GM08714 (cell line): ENCODE measurements around the gene BEND3.
"Not testable (repeated sequence)": the region's sequence is repeated elsewhere in the genome, so short reads cannot be mapped to it uniquely, and the experiment has no call there.

ENCODE experiments used
- H3K4me3 ChIP-seq: fragments of 200-500 bp; sonication (Bioruptor generic); 2 replicates; pipeline ENCODE4 v1.5.1; 2014; ENCODE audit warnings: mild to moderate bottlenecking, low read length, inconsistent platforms
- ZNF274 ChIP-seq: IDR thresholded peaks from 2 replicates; pipeline ENCODE4 v1.6.1; 2012; ENCODE audit warnings: mild to moderate bottlenecking, low read depth, low read length

The BEND3 gene

DNA sequence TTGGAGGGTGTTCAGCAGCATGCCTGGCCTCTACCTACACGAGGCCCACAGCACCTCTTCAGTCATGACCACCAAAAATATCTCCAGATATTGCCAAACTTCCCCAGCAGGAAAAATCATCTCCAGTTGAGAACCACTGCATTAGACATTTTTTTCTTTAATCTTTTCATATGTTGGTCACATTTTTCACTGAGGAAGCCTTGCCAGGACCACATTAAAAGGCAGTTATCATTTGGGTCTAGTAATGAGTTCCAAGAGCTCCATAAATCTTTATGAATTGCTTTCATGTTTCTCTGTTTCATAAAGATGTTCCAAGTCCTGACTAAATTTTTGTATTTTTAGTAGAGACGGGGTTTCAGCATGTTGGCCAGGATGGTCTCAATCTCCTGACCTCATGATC lies 58.5 kb downstream of the BEND3 start:
- H3K4me3 ChIP-seq, result no peak overlapping the region
- no peak for TF ChIP-seq ZNF274

DNA sequence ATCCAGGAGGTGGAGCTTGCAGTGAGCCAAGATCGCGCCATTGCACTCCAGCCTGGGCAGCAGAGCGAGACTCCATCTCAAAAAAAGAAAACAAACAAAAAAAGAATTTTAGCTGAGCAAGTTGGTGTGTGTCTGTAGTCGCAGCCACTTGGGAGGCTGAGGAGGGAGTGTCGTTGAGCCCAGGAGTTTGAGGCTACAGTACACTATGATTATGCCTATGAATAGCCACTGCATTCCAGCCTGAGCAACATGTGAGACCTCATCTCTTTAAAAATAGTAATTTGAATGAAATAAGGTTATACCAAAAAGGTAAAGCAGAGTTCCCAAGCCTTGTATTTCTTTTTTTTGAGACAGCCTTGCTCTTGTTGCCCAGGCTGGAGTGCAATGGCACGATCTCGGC lies 67.5 kb downstream of the BEND3 start:
- TF ChIP-seq ZNF274, result no peak
- H3K4me3 ChIP-seq, result no peak overlapping the region

DNA sequence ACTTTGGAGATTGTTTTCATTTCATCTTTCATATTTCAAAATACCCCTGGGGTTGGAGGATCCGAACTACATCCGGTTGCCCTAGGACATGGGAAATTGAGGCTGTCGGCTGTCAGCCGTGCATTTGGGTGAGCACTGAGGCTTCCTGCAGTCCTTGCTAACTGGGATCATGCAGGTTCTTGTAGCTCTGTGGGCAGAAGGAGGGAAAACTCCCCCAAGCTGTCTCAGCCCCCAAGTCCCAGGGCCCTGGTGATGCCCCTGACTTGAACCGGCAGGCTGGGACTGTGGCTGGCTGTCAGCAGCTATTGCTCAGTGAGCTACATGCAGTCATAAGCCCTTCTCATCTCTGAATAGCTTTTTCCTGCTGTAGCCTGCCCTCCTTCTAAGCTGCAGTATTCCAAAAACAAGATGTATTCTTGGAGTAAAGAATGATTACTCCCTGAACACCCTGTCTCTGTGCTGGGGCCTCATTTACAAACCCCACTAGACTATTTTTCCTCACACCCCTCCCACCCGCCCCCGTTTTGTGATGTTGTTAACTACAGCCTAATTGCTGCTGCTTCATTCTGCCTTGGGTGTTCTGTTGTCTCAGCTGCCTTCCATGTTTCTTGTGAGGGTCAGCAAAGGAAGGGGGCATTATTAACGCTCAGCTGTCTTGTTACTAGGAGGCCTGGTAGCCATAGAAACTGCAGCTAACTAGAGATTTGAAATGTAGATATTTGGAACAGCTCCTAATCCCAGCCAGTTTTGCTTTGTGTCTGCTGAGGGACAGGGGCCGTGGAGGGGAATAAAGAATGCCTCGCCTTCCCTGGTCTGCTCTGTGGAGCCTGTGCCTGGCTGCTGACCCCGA lies 69.3 kb downstream of the BEND3 start:
- no peak for TF ChIP-seq ZNF274
- no peak overlapping the region for H3K4me3 ChIP-seq

DNA sequence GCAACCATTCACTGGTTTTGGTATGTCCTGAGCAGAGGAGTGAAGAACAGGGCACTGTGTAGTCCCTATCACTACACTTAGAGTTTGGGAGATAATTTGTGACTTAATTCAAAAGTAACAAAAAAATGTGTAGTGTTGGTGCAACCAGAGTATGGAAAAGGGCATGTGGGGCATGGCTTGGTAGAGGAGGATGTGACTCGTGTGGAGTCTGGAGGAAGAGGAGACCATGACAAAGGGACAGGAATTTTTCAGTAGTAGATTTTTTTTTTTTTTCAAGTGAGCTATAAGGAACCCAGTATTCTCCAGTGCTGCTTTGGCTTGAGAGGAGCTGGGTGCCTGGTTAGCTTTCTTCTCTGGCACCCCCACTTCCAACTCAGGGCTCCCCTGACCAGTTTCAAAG lies 82.2 kb downstream of the BEND3 start:
- TF ChIP-seq ZNF274, result no peak
- no peak overlapping the region for H3K4me3 ChIP-seq

DNA sequence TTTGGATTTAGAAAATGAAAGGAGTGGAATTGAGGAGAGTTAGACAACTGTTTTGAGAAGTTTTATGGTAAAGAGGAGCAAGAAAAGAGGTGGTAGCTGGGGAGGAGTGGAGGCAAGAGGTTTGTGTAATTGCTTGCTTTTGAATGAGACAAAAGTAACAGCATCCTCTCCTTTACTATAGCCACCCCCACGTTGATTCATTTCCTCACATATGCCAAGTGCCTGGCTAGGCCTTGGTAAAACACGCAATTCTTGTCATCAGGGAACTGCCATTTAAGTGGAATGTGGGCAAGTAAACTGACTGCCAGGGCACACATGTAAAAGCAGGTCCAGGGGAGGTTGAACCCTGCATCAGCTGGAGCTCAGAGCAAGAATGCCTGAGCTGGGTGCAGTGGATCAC lies 83.3 kb downstream of the BEND3 start:
- TF ChIP-seq ZNF274, result no peak
- H3K4me3 ChIP-seq, result no peak overlapping the region

DNA sequence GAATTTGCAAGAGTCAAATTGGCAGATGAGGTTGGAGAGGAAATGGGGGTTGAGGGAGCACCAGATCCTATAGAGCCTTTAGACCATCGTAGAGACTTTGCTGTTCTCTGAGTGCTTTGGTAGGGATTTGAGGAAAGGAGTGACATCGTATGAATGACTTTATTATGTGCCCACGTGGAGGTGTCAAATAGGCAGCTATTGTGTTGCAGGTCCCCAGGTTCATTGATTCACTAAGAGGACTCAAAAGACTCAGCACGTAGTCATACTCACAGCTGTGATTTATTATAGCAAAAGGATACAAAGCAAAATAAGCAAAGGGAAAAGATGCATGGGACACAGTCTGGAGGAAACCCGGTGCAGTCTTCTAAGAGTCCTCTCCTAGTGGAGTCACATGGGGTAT lies 85.2 kb downstream of the BEND3 start:
- TF ChIP-seq ZNF274, result no peak
- H3K4me3 ChIP-seq, result no peak overlapping the region

- H3K4me3 ChIP-seq, result no peak overlapping the region
- TF ChIP-seq ZNF274, result no peak
These were observed 88.3 kb downstream of the BEND3 start for GRCh38 chr6:107026965-107027364.

GRCh38 chr6:107021446-107022185 lies 93.7 kb downstream of the BEND3 start:
- no peak for TF ChIP-seq ZNF274
- no peak overlapping the region for H3K4me3 ChIP-seq

DNA sequence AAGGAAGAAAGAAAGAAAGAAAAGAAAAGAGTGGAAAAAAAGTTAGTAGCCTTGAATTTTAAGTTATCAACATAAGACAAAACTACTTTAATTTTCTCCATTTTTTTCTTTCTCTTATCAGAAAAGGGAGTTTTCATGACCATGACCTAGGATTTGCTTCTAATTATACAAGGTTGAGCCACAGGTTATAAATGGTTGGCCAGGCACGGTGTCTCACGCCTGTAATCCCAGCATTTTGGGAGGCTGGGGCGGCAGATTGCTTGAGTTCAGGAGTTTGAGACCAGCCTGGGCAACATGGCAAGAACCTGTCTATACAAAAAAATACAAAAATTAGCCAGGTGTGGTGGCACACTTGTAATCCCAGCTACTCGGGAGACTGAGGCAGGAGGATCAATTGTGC lies 95.1 kb downstream of the BEND3 start:
- H3K4me3 ChIP-seq, result no peak overlapping the region
- no peak for TF ChIP-seq ZNF274

DNA sequence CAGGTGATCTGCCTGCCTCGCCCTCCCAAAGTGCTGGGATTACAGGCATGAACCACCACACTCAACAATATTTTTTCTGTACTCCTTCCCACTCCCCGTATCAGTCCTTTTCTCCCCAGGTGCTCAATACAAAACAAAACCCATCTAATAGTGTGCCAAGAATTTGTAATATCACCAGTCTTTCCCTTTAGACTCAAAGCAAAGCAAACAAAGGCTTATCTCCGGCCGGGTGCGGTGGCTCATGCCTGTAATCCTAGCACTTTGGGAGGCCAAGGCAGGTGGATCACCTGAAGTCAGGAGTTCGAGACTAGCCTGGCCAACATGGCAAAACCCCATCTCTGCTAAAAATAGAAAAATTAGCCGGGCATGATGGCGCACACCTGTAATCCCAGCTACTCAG lies 95.7 kb downstream of the BEND3 start:
- H3K4me3 ChIP-seq, result not testable (repeated sequence)

DNA sequence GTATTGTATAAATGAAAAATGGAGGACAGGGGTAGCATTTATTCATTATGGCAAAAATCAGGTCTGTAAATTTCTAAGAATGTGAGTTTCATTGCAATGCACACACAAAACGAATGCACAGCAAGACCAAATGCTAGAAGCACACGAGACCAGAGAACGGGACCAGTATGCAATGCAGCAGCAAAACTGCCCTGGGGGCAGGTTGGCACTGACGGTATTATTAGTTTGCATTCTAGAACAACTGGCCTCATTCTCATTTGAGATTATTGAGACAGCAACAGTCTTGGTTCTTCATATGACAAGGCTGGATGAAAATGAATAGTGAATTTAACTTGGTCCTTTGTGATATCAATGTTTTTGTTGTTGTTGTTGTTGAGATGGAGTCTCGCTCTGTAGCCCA lies 96.3 kb downstream of the BEND3 start:
- TF ChIP-seq ZNF274, result no peak
- no peak overlapping the region for H3K4me3 ChIP-seq
